ENCODE results near the gene DIP2B. TPM values are rescaled to one million over a fixed set of nuclear protein-coding genes. Genes with fewer than 3 reads are reported as not detected.
A peak's percentile ranks its signal among the peaks of the same experiment; 100 is the strongest.

DIP2B gene
- total and polyA plus RNA-seq, 2 of the 13 experiments (the other 11 are each of a cell fraction or from before 2014, with no cell fraction given) = 32.1 to 35.8 TPM

DNA sequence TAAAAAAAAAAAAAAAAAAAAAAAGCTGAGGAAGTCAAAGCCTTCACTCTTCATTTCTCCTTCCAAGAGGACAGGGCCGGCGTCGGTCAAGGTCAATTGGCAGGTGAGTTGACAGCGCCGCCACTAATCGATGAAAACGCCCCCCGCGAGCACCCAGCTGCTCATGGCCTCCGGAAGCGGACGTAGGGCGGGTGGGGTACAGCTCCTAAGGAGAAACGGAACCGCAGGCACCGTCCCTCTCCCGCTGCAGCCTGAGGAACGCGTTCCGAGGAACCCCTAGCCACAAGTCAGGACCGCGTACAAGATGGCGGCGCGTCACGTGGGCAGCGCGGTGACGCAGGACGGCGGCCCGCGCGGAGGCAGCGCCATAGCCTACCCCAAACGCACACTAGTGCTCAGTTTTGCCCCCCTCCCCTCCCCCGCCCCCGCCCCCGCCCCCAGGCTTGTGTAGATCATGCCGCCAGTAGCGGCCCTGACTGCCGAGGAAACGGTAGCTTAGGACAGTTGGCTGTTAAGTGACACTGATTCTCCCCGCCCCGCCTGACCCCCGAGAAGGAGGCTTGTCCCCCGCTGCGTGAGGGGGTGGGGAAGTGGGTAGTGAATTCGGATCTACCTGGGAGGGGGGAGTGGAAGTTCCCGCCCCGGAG lies 259.0 kb downstream of the DIP2B start, which contains the start of gene ATF1 (continued):
- TF ChIP-seq, protein P1, sequence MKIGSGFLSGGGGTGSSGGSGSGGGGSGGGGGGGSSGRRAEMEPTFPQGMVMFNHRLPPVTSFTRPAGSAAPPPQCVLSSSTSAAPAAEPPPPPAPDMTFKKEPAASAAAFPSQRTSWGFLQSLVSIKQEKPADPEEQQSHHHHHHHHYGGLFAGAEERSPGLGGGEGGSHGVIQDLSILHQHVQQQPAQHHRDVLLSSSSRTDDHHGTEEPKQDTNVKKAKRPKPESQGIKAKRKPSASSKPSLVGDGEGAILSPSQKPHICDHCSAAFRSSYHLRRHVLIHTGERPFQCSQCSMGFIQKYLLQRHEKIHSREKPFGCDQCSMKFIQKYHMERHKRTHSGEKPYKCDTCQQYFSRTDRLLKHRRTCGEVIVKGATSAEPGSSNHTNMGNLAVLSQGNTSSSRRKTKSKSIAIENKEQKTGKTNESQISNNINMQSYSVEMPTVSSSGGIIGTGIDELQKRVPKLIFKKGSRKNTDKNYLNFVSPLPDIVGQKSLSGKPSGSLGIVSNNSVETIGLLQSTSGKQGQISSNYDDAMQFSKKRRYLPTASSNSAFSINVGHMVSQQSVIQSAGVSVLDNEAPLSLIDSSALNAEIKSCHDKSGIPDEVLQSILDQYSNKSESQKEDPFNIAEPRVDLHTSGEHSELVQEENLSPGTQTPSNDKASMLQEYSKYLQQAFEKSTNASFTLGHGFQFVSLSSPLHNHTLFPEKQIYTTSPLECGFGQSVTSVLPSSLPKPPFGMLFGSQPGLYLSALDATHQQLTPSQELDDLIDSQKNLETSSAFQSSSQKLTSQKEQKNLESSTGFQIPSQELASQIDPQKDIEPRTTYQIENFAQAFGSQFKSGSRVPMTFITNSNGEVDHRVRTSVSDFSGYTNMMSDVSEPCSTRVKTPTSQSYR (CRISPR knock-in tag; IDR thresholded peaks at IDR 0.05; ENCODE audit: borderline replicate concordance) = no peak
- TF ChIP-seq ZNF777 (CRISPR knock-in tag; IDR thresholded peaks at IDR 0.05) (no peak), ZNF17 (CRISPR knock-in tag; IDR thresholded peaks at IDR 0.05) (no peak), ZBTB7A (CRISPR knock-in tag; IDR thresholded peaks at IDR 0.05) (peak; percentile 80; the same call in 1 of the 2 replicates), BRD4 (CRISPR knock-in tag; IDR thresholded peaks at IDR 0.05) (peak; percentile 71), ZNF10 (CRISPR knock-in tag; IDR thresholded peaks at IDR 0.05; ENCODE audit: borderline replicate concordance, low read depth) (no peak), SNRNP70 (IDR thresholded peaks at IDR 0.05; ENCODE audit: low read depth, low read length) (no peak), FIP1L1 (IDR thresholded peaks at IDR 0.05; ENCODE audit: borderline replicate concordance, insufficient read depth, low read depth, low read length) (0 out of 2 replicates have a peak, but pooled peaks have one; percentile 37), CCDC6 (CRISPR knock-in tag; IDR thresholded peaks at IDR 0.05) (peak; percentile 76; the same call in 1 of the 2 replicates), ZKSCAN8 (CRISPR knock-in tag; IDR thresholded peaks at IDR 0.05; ENCODE audit: borderline replicate concordance) (no peak; the same call in 1 of the 2 replicates), KLF12 (CRISPR knock-in tag; IDR thresholded peaks at IDR 0.05; ENCODE audit: borderline replicate concordance) (no peak), TMF1 (CRISPR knock-in tag; IDR thresholded peaks at IDR 0.05; ENCODE audit: low read depth) (no peak), ZNF674 (CRISPR knock-in tag; IDR thresholded peaks at IDR 0.05; ENCODE audit: low read depth) (no peak), ZNF552 (CRISPR knock-in tag; IDR thresholded peaks at IDR 0.05; ENCODE audit: borderline replicate concordance) (0 out of 2 replicates have a peak, but pooled peaks have one; percentile 70), DNMT3B (CRISPR knock-in tag; conservative IDR thresholded peaks at IDR 0.05) (no peak)
- TF ChIP-seq, protein P2, sequence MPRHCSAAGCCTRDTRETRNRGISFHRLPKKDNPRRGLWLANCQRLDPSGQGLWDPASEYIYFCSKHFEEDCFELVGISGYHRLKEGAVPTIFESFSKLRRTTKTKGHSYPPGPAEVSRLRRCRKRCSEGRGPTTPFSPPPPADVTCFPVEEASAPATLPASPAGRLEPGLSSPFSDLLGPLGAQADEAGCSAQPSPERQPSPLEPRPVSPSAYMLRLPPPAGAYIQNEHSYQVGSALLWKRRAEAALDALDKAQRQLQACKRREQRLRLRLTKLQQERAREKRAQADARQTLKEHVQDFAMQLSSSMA (CRISPR knock-in tag; IDR thresholded peaks at IDR 0.05) = peak; percentile 77; the same call in 1 of the 2 replicates
- TF ChIP-seq, protein P3, sequence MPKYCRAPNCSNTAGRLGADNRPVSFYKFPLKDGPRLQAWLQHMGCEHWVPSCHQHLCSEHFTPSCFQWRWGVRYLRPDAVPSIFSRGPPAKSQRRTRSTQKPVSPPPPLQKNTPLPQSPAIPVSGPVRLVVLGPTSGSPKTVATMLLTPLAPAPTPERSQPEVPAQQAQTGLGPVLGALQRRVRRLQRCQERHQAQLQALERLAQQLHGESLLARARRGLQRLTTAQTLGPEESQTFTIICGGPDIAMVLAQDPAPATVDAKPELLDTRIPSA (CRISPR knock-in tag; IDR thresholded peaks at IDR 0.05; ENCODE audit: borderline replicate concordance) = no peak
- TF ChIP-seq, protein P4, sequence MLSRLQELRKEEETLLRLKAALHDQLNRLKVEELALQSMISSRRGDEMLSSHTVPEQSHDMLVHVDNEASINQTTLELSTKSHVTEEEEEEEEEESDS (CRISPR knock-in tag; IDR thresholded peaks at IDR 0.05; ENCODE audit: borderline replicate concordance) = no peak
- TF ChIP-seq, protein P5, sequence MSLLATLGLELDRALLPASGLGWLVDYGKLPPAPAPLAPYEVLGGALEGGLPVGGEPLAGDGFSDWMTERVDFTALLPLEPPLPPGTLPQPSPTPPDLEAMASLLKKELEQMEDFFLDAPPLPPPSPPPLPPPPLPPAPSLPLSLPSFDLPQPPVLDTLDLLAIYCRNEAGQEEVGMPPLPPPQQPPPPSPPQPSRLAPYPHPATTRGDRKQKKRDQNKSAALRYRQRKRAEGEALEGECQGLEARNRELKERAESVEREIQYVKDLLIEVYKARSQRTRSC (CRISPR knock-in tag; IDR thresholded peaks at IDR 0.05; ENCODE audit: low read depth) = 0 out of 2 replicates have a peak, but pooled peaks have one; percentile 73
- TF ChIP-seq, protein P6, sequence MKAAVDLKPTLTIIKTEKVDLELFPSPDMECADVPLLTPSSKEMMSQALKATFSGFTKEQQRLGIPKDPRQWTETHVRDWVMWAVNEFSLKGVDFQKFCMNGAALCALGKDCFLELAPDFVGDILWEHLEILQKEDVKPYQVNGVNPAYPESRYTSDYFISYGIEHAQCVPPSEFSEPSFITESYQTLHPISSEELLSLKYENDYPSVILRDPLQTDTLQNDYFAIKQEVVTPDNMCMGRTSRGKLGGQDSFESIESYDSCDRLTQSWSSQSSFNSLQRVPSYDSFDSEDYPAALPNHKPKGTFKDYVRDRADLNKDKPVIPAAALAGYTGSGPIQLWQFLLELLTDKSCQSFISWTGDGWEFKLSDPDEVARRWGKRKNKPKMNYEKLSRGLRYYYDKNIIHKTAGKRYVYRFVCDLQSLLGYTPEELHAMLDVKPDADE (CRISPR knock-in tag; IDR thresholded peaks at IDR 0.05) = no peak
